H1 (cell line): Measurements from ENCODE around the gene DNAJB12. TPM values are rescaled to one million over a fixed set of nuclear protein-coding genes. Genes with fewer than 3 reads are reported as not detected.

ENCODE experiments used
- CHD7 ChIP-seq: fragments of 300-600 bp; sonication (generic); IDR thresholded peaks from 2 replicates; pipeline ENCODE4 v1.7.1; 2012; ENCODE audit warnings: low read length, moderate library complexity, mild to moderate bottlenecking, inconsistent platforms; ENCODE audit not compliant: insufficient replicate concordance
- HDAC6 ChIP-seq: IDR thresholded peaks from one replicate; pipeline ENCODE4 v1.7.1; 2012; ENCODE audit warnings: low read depth, mild to moderate bottlenecking, inconsistent platforms, low read length, moderate library complexity
- KDM5A ChIP-seq: fragments of 200-600 bp; IDR thresholded peaks from 2 replicates; pipeline ENCODE4 v1.7.1; 2012; ENCODE audit warnings: mild to moderate bottlenecking, low read length, inconsistent platforms, mixed read lengths
- PHF8 ChIP-seq: fragments of 200-600 bp; sonication (generic); conservative IDR thresholded peaks from 2 replicates; pipeline ENCODE4 v1.7.1; 2012; ENCODE audit warnings: low read depth, mild to moderate bottlenecking, inconsistent platforms, low read length, moderate library complexity
- POLR2A ChIP-seq, 2 experiments: IDR thresholded peaks; 1 replicate in 1 of 2; 2 replicates in 1 of 2; pipeline ENCODE4 v1.6.1; 2011; ENCODE audit warnings: low read depth in 2 of 2, low read length in 2 of 2, mild to moderate bottlenecking in 2 of 2; ENCODE audit errors: control extremely low read depth in 1 of 2
- SAP30 ChIP-seq: fragments of 300-600 bp; sonication (generic); IDR thresholded peaks from 2 replicates; pipeline ENCODE4 v1.7.1; 2012; ENCODE audit warnings: low read length, moderate library complexity, mild to moderate bottlenecking, inconsistent platforms; ENCODE audit not compliant: insufficient read depth, insufficient replicate concordance
- YY1 ChIP-seq: IDR thresholded peaks from 2 replicates; pipeline ENCODE4 v1.6.1; 2011; ENCODE audit warnings: low read depth, mild to moderate bottlenecking, low read length
- polyA plus RNA-seq, 7 experiments: library from polyadenylated mRNA; depleted of rRNA in 3 of 7; stranded (reverse) in 5 of 7; unstranded in 2 of 7; fragments of >200 nt in 5 of 7; fragments of 200-250 nt in 2 of 7; gene quantifications; 1 replicate in 5 of 7; 2 replicates in 1 of 7; 4 replicates in 1 of 7; pipeline versions ENCODE4 v1.2.1 to v1.2.3, GENCODE V29; 2011 to 2013; ENCODE audit warnings: missing spikeins in 2 of 7, mixed read lengths in 2 of 7
- total RNA-seq: library from RNA; stranded (reverse); fragmentation: NEBNext Ultra II Directional; extraction: Animal tissue kit (Norgen Biotek cat#: 25700); gene quantifications from 2 replicates; pipeline ENCODE4 v1.2.1, GENCODE V29; 2021

The DNAJB12 gene
- total and polyA plus RNA-seq, 2 of the 8 experiments (the other 6 are each of a cell fraction or from before 2014, with no cell fraction given): 10.8 to 20.5 TPM

- TF ChIP-seq CHD7: peak; percentile 100
- TF ChIP-seq PHF8: peak; percentile 100
- TF ChIP-seq KDM5A: peak; percentile 93
- TF ChIP-seq SAP30: peak; percentile 16
- TF ChIP-seq YY1: peak; percentile 85
- TF ChIP-seq HDAC6: no peak
- TF ChIP-seq POLR2A (IDR thresholded peaks at IDR 0.05; ENCODE audit: control extremely low read depth in 1 of 2, low read depth in 2 of 2, low read length in 2 of 2): peak; percentile 87 to 95
Measured at GRCh38 chr10:72354356-72355213, at the start of gene DNAJB12 (continued).
